ENCODE data around the gene UGT3A2. TPM values are rescaled to one million over a fixed set of nuclear protein-coding genes. Genes with fewer than 3 reads are reported as not detected.

Gene UGT3A2
- total and polyA plus RNA-seq, 2 experiments from 2014 or later = 17.2 to 27.0 TPM

- TF ChIP-seq ZNF331 (CRISPR knock-in tag; IDR thresholded peaks at IDR 0.05; ENCODE audit: low read depth) = no peak
- no peak for TF ChIP-seq EZH2 (IDR thresholded peaks at IDR 0.05; ENCODE audit: low read depth, unreplicated experiment)
- no peak for TF ChIP-seq STAT1 (IDR thresholded peaks at IDR 0.05; ENCODE audit: unreplicated experiment)
These were observed 33.6 kb downstream of the UGT3A2 start (continued) for GRCh38 chr5:36033047-36033446.

DNA sequence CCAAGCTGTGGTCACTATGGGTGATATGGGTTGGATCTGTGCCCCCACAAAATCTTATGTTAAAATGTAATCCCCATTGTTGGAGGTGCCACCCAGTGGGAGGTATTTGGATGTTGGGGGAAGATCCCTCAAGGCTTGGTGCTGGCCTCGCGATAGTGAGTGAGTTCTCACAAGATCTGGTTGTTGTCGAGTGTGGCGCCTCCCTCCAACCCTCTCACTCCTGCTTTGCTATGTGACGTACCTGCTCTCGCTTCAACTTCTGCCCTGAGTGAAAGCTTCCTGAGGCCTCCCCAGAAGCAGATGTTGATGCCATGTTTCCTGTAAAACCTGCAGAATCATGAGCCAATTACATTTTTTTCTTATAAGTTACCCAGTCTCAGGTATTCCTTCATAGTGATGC is 35.5 kb downstream of the UGT3A2 start:
- H3K27ac ChIP-seq (ENCODE audit: low read depth) = no peak overlapping the region
- H3K27me3 ChIP-seq (ENCODE audit: insufficient read depth) = no peaks in the 10 kb centered on the region
- no peak overlapping the region for H3K4me3 ChIP-seq
- H3K4me2 ChIP-seq = no peak overlapping the region
- no peaks in the 10 kb centered on the region for H3K36me3 ChIP-seq (ENCODE audit: insufficient read depth)
- H3K36me3 Mint-ChIP-seq (ENCODE audit: low read depth) = peaks cover 5% of the 10 kb centered on the region; the same call in 2 of the 3 replicates
- no peaks in the 10 kb centered on the region for H3F3A ChIP-seq (replicated peaks; ENCODE audit: low read depth)
- H3K9me2 ChIP-seq (ENCODE audit: insufficient read depth) = no peaks in the 10 kb centered on the region
- no peak for TF ChIP-seq NANOG (IDR thresholded peaks at IDR 0.05; ENCODE audit: borderline replicate concordance)
- TF ChIP-seq ZNF331 (CRISPR knock-in tag; IDR thresholded peaks at IDR 0.05; ENCODE audit: low read depth) = no peak
- TF ChIP-seq ETS1 (IDR thresholded peaks at IDR 0.05) = no peak
- TF ChIP-seq, protein P1, sequence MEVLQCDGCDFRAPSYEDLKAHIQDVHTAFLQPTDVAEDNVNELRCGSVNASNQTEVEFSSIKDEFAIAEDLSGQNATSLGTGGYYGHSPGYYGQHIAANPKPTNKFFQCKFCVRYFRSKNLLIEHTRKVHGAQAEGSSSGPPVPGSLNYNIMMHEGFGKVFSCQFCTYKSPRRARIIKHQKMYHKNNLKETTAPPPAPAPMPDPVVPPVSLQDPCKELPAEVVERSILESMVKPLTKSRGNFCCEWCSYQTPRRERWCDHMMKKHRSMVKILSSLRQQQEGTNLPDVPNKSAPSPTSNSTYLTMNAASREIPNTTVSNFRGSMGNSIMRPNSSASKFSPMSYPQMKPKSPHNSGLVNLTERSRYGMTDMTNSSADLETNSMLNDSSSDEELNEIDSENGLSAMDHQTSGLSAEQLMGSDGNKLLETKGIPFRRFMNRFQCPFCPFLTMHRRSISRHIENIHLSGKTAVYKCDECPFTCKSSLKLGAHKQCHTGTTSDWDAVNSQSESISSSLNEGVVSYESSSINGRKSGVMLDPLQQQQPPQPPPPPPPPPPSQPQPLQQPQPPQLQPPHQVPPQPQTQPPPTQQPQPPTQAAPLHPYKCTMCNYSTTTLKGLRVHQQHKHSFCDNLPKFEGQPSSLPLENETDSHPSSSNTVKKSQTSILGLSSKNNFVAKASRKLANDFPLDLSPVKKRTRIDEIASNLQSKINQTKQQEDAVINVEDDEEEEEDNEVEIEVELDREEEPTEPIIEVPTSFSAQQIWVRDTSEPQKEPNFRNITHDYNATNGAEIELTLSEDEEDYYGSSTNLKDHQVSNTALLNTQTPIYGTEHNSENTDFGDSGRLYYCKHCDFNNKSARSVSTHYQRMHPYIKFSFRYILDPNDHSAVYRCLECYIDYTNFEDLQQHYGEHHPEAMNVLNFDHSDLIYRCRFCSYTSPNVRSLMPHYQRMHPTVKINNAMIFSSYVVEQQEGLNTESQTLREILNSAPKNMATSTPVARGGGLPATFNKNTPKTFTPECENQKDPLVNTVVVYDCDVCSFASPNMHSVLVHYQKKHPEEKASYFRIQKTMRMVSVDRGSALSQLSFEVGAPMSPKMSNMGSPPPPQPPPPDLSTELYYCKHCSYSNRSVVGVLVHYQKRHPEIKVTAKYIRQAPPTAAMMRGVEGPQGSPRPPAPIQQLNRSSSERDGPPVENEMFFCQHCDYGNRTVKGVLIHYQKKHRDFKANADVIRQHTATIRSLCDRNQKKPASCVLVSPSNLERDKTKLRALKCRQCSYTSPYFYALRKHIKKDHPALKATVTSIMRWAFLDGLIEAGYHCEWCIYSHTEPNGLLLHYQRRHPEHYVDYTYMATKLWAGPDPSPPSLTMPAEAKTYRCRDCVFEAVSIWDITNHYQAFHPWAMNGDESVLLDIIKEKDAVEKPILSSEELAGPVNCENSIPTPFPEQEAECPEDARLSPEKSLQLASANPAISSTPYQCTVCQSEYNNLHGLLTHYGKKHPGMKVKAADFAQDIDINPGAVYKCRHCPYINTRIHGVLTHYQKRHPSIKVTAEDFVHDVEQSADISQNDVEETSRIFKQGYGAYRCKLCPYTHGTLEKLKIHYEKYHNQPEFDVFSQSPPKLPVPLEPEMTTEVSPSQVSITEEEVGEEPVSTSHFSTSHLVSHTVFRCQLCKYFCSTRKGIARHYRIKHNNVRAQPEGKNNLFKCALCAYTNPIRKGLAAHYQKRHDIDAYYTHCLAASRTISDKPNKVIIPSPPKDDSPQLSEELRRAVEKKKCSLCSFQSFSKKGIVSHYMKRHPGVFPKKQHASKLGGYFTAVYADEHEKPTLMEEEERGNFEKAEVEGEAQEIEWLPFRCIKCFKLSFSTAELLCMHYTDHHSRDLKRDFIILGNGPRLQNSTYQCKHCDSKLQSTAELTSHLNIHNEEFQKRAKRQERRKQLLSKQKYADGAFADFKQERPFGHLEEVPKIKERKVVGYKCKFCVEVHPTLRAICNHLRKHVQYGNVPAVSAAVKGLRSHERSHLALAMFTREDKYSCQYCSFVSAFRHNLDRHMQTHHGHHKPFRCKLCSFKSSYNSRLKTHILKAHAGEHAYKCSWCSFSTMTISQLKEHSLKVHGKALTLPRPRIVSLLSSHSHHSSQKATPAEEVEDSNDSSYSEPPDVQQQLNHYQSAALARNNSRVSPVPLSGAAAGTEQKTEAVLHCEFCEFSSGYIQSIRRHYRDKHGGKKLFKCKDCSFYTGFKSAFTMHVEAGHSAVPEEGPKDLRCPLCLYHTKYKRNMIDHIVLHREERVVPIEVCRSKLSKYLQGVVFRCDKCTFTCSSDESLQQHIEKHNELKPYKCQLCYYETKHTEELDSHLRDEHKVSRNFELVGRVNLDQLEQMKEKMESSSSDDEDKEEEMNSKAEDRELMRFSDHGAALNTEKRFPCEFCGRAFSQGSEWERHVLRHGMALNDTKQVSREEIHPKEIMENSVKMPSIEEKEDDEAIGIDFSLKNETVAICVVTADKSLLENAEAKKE (CRISPR knock-in tag; IDR thresholded peaks at IDR 0.05) = no peak
- no peak for TF ChIP-seq ZNF114 (CRISPR knock-in tag; IDR thresholded peaks at IDR 0.05)
- ATAC-seq (no peak), DNase-seq (ENCODE audit: low spot score) (no peak)
- H3K4me1 Mint-ChIP-seq = no peaks in the 10 kb centered on the region
- peaks cover 2% of the 10 kb centered on the region for H3K27me3 Mint-ChIP-seq (ENCODE audit: insufficient read depth, low read depth, poor library complexity)
- H4K20me1 ChIP-seq (replicated peaks; ENCODE audit: insufficient read depth) = no peaks in the 10 kb centered on the region
- no peaks in the 10 kb centered on the region for H3K4me1 ChIP-seq (ENCODE audit: insufficient read depth)
- H3K4me3 Mint-ChIP-seq = no peak overlapping the region
- no peak overlapping the region for H2AFZ ChIP-seq
- H3K9me3 Mint-ChIP-seq = peaks cover 20% of the 10 kb centered on the region
- no peaks in the 10 kb centered on the region for H3K79me2 ChIP-seq (replicated peaks; ENCODE audit: insufficient read depth)
- H3K27ac Mint-ChIP-seq = no peak overlapping the region
